Activated CD8-positive, alpha-beta T cell treated with anti-CD3 and anti-CD28 coated beads for 36 hours (primary cell): ENCODE results near the gene FAM13A. TPM values are rescaled to one million over a fixed set of nuclear protein-coding genes. Genes with fewer than 3 reads are reported as not detected.
"Not testable (repeated sequence)": the region's sequence is repeated elsewhere in the genome, so short reads cannot be mapped to it uniquely, and the experiment has no call there.

Source experiments
- ATAC-seq: fragments of 200-7000 bp; cut with Tn5 transposase; one replicate; pipeline ENCODE4 v1.10.0; 2021; ENCODE audit warnings: mild to moderate bottlenecking, moderate library complexity
- CTCF ChIA-PET: fragments of 350-600 bp; sonication (Branson Sonifier 250); formaldehyde crosslinking; loops from one replicate; lab custom pipeline; 2021; ENCODE audit warnings: antibody characterized with exemption; lab: Charles Lee
- POLR2A ChIA-PET: fragments of 350-600 bp; sonication (Branson Sonifier 250); formaldehyde crosslinking; loops from one replicate; lab custom pipeline; 2021; ENCODE audit warnings: antibody characterized with exemption; lab: Charles Lee
- DNase-seq: peaks from one replicate; pipeline ENCODE4 v3.0.0-alpha.2; 2020
- H3K27ac Mint-ChIP-seq: one replicate; pipeline ENCODE4 v1.8.0; 2021; ENCODE audit warnings: mild to moderate bottlenecking, mixed read lengths
- H3K27me3 Mint-ChIP-seq: one replicate; pipeline ENCODE4 v1.8.0; 2021; ENCODE audit warnings: mixed read lengths
- H3K36me3 Mint-ChIP-seq: one replicate; pipeline ENCODE4 v1.8.0; 2021; ENCODE audit warnings: low read depth, mixed read lengths
- H3K4me1 Mint-ChIP-seq: one replicate; pipeline ENCODE4 v1.8.0; 2021; ENCODE audit warnings: low read depth, mixed read lengths
- H3K4me3 Mint-ChIP-seq: one replicate; pipeline ENCODE4 v1.8.0; 2021; ENCODE audit warnings: mild to moderate bottlenecking, moderate library complexity, mixed read lengths
- H3K9me3 Mint-ChIP-seq: one replicate; pipeline ENCODE4 v1.8.0; 2021; ENCODE audit warnings: mixed read lengths
- CTCF ChIP-seq: fragments of 200-600 bp; IDR thresholded peaks from one replicate; pipeline ENCODE4 v1.8.0; 2022; ENCODE audit warnings: antibody characterized with exemption, mild to moderate bottlenecking
- intact Hi-C: fragments of 100-400 bp; cut with micrococcal nuclease; formaldehyde crosslinking; loops from one replicate; pipeline ENCODE4 v1.10.0; 2022
- total RNA-seq, 2 experiments: library from RNA; stranded (reverse); gene quantifications; one replicate each; pipeline ENCODE4 v1.2.3, GENCODE V29; 2021

FAM13A gene
- total RNA-seq, 2 experiments from 2014 or later = 4.5 to 6.0 TPM

- ATAC-seq (no peak), DNase-seq (no peak)
- Mint-ChIP-seq H3K4me1 (no peaks in the 10 kb centered on the region), H3K4me3 (no peak overlapping the region), H3K27me3 (no peaks in the 10 kb centered on the region), H3K27ac (no peak overlapping the region), H3K9me3 (no peaks in the 10 kb centered on the region), H3K36me3 (no peaks in the 10 kb centered on the region)
- intact Hi-C loops = no loop called here
- POLR2A ChIA-PET = no interaction called here
- CTCF ChIA-PET = no interaction called here
- no peak for TF ChIP-seq CTCF
Observed at GRCh38 chr4:88891636-88892035, 165.3 kb downstream of the FAM13A start.

- H3K4me1 Mint-ChIP-seq, CTCF ChIA-PET, H3K9me3 Mint-ChIP-seq, H3K27ac Mint-ChIP-seq, POLR2A ChIA-PET, intact Hi-C loops, DNase-seq, ATAC-seq, H3K4me3 Mint-ChIP-seq, H3K27me3 Mint-ChIP-seq, H3K36me3 Mint-ChIP-seq: not testable (repeated sequence)
Observed at GRCh38 chr4:88887409-88887808, 169.6 kb downstream of the FAM13A start.

GRCh38 chr4:88881227-88881569 is 175.8 kb downstream of the FAM13A start:
- DNase-seq = no peak
- no peak for TF ChIP-seq CTCF
- intact Hi-C loops = no loop called here
- ChIA-PET CTCF (interaction anchor here (0.7 kb wide), 1 partner anchor 142 kb away, joined by 3 read pairs; no protein-coding TSS in a partner anchor), POLR2A (no interaction called here)
- no peak for ATAC-seq
- no peaks in the 10 kb centered on the region for H3K27me3 Mint-ChIP-seq
- H3K9me3 Mint-ChIP-seq = no peaks in the 10 kb centered on the region
- H3K4me3 Mint-ChIP-seq = no peak overlapping the region
- no peak overlapping the region for H3K27ac Mint-ChIP-seq
- H3K36me3 Mint-ChIP-seq = no peaks in the 10 kb centered on the region
- no peaks in the 10 kb centered on the region for H3K4me1 Mint-ChIP-seq

- ATAC-seq (no peak), DNase-seq (no peak)
- Mint-ChIP-seq H3K36me3 (no peaks in the 10 kb centered on the region), H3K4me3 (no peak overlapping the region), H3K4me1 (no peaks in the 10 kb centered on the region), H3K27ac (no peak overlapping the region), H3K27me3 (no peaks in the 10 kb centered on the region), H3K9me3 (no peaks in the 10 kb centered on the region)
- intact Hi-C loops = no loop called here
- TF ChIP-seq CTCF = no peak
- CTCF ChIA-PET = no interaction called here
- POLR2A ChIA-PET = no interaction called here
Observed at GRCh38 chr4:88880501-88881226, 176.3 kb downstream of the FAM13A start.

- H3K36me3 Mint-ChIP-seq = no peaks in the 10 kb centered on the region
- no peaks in the 10 kb centered on the region for H3K4me1 Mint-ChIP-seq
- DNase-seq = no peak
- no peaks in the 10 kb centered on the region for H3K27me3 Mint-ChIP-seq
- no peak for ATAC-seq
- no peak overlapping the region for H3K27ac Mint-ChIP-seq
- intact Hi-C loops = no loop called here
- no peak for TF ChIP-seq CTCF
- POLR2A ChIA-PET = no interaction called here
- CTCF ChIA-PET = no interaction called here
- H3K9me3 Mint-ChIP-seq = no peaks in the 10 kb centered on the region
- no peak overlapping the region for H3K4me3 Mint-ChIP-seq
Observed at GRCh38 chr4:88879991-88880390, 177.0 kb downstream of the FAM13A start.
